RWPE1 (cell line): ENCODE results near the gene XKR7.

Experiments used
- CTCF ChIA-PET: fragments of 350-600 bp; sonication (Branson Sonifier 250); formaldehyde crosslinking; extraction: SDS; loops from one replicate; lab custom pipeline; 2021; lab: Yijun Ruan, JAX
- POLR2A ChIA-PET: fragments of 400-600 bp; formaldehyde crosslinking; extraction: SDS; loops from one replicate; lab custom pipeline; 2020; ENCODE audit warnings: antibody characterized with exemption; ENCODE audit not compliant: low non-redundant PET; lab: Yijun Ruan, JAX
- DNase-seq: peaks from one replicate; pipeline ENCODE4 v3.0.0; 2012; ENCODE audit warnings: low spot score
- H3K27ac ChIP-seq: fragments of 450-650 bp; 2 replicates; pipeline ENCODE4 v1.5.1; 2017
- TF ChIP-seq, protein P1 (sequence below): fragments of 450-650 bp; conservative IDR thresholded peaks from 2 replicates; pipeline ENCODE4 v1.5.1; 2017; ENCODE audit warnings: low read depth, mild to moderate bottlenecking

XKR7 gene

DNA sequence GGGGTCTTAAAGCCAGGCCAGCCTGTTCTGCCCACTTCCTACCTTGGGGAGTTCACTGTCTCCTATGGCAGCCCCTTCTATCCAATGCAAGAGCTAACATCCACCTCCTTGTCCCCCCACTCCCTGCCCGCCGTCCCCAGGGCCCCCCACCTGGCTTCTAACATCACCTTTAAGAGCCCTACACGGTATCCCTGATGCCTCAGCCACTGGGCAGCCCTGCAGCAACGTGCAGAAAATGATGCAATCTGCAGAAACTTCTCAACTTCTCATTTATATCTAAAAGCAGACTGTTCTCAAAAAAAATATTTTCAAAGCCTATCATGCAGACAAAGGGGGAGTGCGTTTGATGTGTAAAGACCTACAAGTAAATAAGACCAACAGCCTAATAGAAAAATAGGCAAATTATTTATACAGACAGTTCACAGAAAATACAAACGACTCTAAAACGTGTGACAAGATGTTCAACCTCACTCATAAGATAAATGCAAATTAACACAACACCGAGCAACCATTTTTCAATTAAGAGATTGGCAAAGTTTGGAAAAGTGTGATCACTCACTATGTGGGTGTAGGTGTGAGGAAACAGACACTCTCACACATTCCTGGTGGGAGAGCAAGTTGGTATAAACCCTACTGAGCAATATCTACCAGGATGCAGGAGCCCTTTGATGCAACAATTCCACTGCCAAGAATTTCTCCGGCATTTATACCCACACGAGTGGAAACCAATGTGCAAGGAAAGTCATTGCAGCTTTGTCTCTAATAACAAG, 69.0 kb downstream of the XKR7 start:
- ChIA-PET POLR2A (no interaction called here), CTCF (interaction anchor here (0.6 to 2.2 kb wide), 4 partner anchors 9 to 865 kb away, joined by 4 to 7 read pairs (median 5); no protein-coding TSS in a partner anchor)
- TF ChIP-seq, protein P1, sequence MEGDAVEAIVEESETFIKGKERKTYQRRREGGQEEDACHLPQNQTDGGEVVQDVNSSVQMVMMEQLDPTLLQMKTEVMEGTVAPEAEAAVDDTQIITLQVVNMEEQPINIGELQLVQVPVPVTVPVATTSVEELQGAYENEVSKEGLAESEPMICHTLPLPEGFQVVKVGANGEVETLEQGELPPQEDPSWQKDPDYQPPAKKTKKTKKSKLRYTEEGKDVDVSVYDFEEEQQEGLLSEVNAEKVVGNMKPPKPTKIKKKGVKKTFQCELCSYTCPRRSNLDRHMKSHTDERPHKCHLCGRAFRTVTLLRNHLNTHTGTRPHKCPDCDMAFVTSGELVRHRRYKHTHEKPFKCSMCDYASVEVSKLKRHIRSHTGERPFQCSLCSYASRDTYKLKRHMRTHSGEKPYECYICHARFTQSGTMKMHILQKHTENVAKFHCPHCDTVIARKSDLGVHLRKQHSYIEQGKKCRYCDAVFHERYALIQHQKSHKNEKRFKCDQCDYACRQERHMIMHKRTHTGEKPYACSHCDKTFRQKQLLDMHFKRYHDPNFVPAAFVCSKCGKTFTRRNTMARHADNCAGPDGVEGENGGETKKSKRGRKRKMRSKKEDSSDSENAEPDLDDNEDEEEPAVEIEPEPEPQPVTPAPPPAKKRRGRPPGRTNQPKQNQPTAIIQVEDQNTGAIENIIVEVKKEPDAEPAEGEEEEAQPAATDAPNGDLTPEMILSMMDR, result no peak
- H3K27ac ChIP-seq, result no peak overlapping the region
- no peak for DNase-seq

DNA sequence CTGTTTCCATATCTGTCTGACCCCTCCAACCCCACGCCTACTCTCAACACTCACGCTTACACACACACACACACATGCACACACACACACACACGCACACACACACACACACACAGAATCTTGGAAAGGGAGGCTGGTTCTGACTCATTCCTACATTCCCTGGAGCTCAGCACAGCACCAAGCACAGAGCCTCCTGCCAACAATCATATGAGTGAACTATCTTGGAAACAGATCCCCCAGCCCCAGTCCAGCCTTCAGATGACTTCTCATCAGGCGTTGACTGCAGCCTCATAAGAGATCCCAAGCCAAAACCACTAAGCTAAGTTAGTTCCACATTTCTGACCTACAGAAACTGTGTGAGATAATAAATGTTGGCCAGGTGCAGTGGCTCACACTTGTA, 70.0 kb downstream of the XKR7 start:
- DNase-seq, result no peak
- TF ChIP-seq, protein P1, result no peak
- no peak overlapping the region for H3K27ac ChIP-seq
- ChIA-PET POLR2A (no interaction called here), CTCF (interaction anchor here (0.6 to 2.2 kb wide), 2 partner anchors 215 to 282 kb away, joined by 3 to 6 read pairs; no protein-coding TSS in a partner anchor)

DNA sequence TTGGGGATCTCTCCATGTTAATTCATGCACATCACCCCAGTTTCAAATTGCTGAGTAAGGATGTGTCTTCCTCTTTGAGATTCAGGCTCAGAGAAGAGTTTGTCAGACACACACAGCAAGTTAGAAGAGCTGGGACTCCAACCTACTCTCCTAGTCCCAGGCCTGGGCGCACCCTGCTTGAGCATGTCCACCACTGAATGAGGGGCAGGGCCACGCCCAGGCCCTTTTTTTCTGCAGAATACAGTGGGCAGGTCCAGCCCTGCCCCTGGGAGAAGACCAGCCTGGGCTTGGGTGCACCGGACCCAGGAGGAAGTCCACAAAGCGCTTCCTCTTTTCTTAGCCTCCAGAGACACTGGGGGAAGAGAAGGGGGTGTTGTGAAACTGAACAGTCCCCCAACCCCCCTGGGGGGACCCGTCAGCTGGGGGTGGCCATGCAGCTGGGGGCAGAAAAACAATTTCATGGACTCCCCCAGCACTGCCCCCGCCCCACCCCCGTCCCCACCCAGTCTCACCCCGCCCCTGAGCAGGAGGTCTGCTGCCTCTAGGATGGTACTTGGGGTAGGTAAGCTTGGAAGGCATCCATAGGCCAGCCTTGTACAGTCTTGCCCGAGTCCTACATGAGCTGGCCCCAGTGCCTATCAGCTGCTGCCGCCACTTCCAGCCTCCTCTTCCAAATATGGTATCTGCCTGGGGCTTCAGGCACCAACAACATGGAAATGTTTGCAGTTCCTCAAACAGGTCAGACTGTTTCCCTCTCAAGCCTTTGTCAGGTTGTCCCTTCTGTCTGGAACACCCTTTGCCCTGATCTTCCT, 72.4 kb downstream of the XKR7 start:
- CTCF ChIA-PET, result interaction anchor here (0.6 to 1.5 kb wide), 6 partner anchors 8 to 186 kb away, joined by 3 to 7 read pairs (median 4); no protein-coding TSS in a partner anchor
- H3K27ac ChIP-seq, result peak overlapping the region; percentile 86
- POLR2A ChIA-PET, result interaction anchor here (0.6 to 0.8 kb wide), 2 partner anchors 11 to 158 kb away, joined by 3 to 8 read pairs; no protein-coding TSS in a partner anchor
- peak; percentile 73 for DNase-seq
- TF ChIP-seq, protein P1, result no peak

DNA sequence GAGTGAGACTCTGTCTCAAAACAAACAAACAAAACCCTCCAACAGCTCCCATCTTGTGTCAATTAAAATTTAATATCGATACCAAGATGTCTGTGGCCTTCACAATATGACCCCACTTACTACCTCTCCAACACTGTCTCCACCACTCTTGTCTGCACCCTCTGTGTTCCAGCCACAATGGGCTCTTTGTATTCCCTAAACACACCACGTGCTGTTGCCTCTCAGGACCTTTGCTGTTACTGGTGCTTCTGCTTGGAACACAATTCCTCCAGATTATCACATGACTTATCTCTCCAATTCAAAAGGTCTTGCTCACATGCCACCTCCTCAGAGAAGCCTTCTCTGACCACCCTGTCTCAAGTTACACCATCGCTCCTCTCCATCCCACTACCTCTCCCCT, 78.0 kb downstream of the XKR7 start:
- DNase-seq, result no peak
- no peak overlapping the region for H3K27ac ChIP-seq
- TF ChIP-seq, protein P1, result no peak
- CTCF ChIA-PET, result interaction anchor here (0.5 kb wide), 1 partner anchor 543 kb away, joined by 3 read pairs; no protein-coding TSS in a partner anchor
- POLR2A ChIA-PET, result no interaction called here

DNA sequence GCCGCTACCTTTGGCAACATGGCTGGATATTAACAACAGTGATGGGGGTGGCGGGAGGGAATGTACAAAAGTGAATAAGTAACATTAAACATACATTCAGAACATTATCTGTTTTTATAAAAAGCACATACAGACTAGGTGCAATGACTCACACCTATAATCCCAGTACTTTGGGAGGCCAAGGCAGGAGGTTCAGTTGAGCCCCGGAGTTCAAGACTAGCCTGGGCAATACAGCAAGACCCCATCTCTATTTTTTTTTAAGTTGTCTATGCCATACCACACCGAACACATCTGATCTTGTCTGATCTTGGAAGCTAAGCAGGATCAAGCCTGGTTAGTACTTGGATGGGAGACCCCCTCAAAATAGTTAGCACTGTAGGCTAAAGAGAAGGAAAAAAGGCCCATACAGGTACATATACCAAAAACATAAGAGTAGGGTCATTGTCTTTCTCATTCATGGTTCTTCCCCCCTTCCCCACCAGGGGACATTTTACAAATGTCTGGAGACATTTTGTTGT, 82.4 kb downstream of the XKR7 start:
- DNase-seq, result no peak
- no peak overlapping the region for H3K27ac ChIP-seq
- TF ChIP-seq, protein P1, result no peak
- POLR2A ChIA-PET, result interaction anchor here (0.9 kb wide), 1 partner anchor 10 kb away, joined by 3 read pairs; no protein-coding TSS in a partner anchor
- CTCF ChIA-PET, result no interaction called here
